ENCODE measurements around the gene ELP5. TPM values are rescaled to one million over a fixed set of nuclear protein-coding genes. Genes with fewer than 3 reads are reported as not detected.
A peak's percentile ranks its signal among the peaks of the same experiment; 100 is the strongest.

Gene ELP5
- total RNA-seq, 2 donors from 2014 or later = 10.2 to 16.3 TPM

- WGBS, 2 donors = 42 to 54% methylated on average over 8 to 10 of the region's 10 CpGs
- no peak for TF ChIP-seq POLR2A (IDR thresholded peaks at IDR 0.05)
- no peak for TF ChIP-seq CTCF (IDR thresholded peaks at IDR 0.05)
- DNase-seq (peak in 1 of 4 donors; percentile 12), ATAC-seq (no peak)
- Histone ChIP-seq H3K4me3 (no peak overlapping the region), H3K27ac (peak overlapping the region; percentile 99 to 100 (median 100)), H3K36me3 (replicated peaks in 1 of 2; ENCODE audit: insufficient read depth in 1 of 2, low read depth in 2 of 2) (peaks cover 0 to 18% of the 10 kb centered on the region in 2 donors), H3K4me1 (peaks cover 59% of the 10 kb centered on the region), H3K27me3 (no peaks in the 10 kb centered on the region), H3K9me3 (no peaks in the 10 kb centered on the region)
- intact Hi-C loops (cut with DNase I) = no loop called here
Measured at GRCh38 chr17:7221278-7222092, 30.5 kb upstream of the ELP5 start.

- Histone ChIP-seq H3K9me3 (no peaks in the 10 kb centered on the region), H3K4me1 (peaks cover 58% of the 10 kb centered on the region), H3K36me3 (replicated peaks in 1 of 2; ENCODE audit: insufficient read depth in 1 of 2, low read depth in 2 of 2) (peaks cover 0 to 19% of the 10 kb centered on the region in 2 donors), H3K27ac (peak overlapping the region; percentile 99 to 100 (median 100)), H3K27me3 (no peaks in the 10 kb centered on the region), H3K4me3 (no peak overlapping the region)
- 64 to 77% methylated on average over 10 to 15 of the region's 15 CpGs for WGBS, 2 donors
- ATAC-seq = no peak
- intact Hi-C loops (cut with DNase I) = no loop called here
- DNase-seq = peak in 1 of 4 donors; percentile 13
- TF ChIP-seq POLR2A (IDR thresholded peaks at IDR 0.05) (peak in 1 of 3 donors; percentile 8), CTCF (IDR thresholded peaks at IDR 0.05) (no peak)
Measured at GRCh38 chr17:7222093-7222971, 29.7 kb upstream of the ELP5 start.

- no peak for DNase-seq
- 66 to 97% methylated on average over 5 to 7 of the region's 7 CpGs for WGBS, 2 donors
- no peak for TF ChIP-seq POLR2A (IDR thresholded peaks at IDR 0.05)
- TF ChIP-seq CTCF (IDR thresholded peaks at IDR 0.05) = no peak
- ATAC-seq = no peak
- Histone ChIP-seq H3K4me3 (no peak overlapping the region), H3K27me3 (no peaks in the 10 kb centered on the region), H3K36me3 (replicated peaks in 1 of 2; ENCODE audit: insufficient read depth in 1 of 2, low read depth in 2 of 2) (peaks cover 0 to 21% of the 10 kb centered on the region in 2 donors), H3K9me3 (no peaks in the 10 kb centered on the region), H3K4me1 (peaks cover 54% of the 10 kb centered on the region), H3K27ac (peak overlapping the region in 1 of 4 donors; percentile 52)
- intact Hi-C loops (cut with DNase I) = no loop called here
Measured at GRCh38 chr17:7222972-7223292, 29.1 kb upstream of the ELP5 start.

GRCh38 chr17:7223375-7223774, 28.6 kb upstream of the ELP5 start:
- intact Hi-C loops (cut with DNase I) = no loop called here
- Histone ChIP-seq H3K4me1 (peaks cover 50% of the 10 kb centered on the region), H3K36me3 (replicated peaks in 1 of 2; ENCODE audit: insufficient read depth in 1 of 2, low read depth in 2 of 2) (peaks cover 0 to 21% of the 10 kb centered on the region in 2 donors), H3K4me3 (no peak overlapping the region), H3K27me3 (no peaks in the 10 kb centered on the region), H3K27ac (peak overlapping the region in 2 of 4 donors; percentile 25 to 52), H3K9me3 (no peaks in the 10 kb centered on the region)
- DNase-seq (no peak), ATAC-seq (no peak)
- TF ChIP-seq POLR2A (IDR thresholded peaks at IDR 0.05) (no peak), CTCF (IDR thresholded peaks at IDR 0.05) (no peak)
- WGBS, 2 donors = 76 to 77% methylated on average over 4 of the region's 4 CpGs

Data from body of pancreas (tissue), 4 donors.